Natural killer cell (primary cell): Measurements from ENCODE around the gene CTNNA2. TPM values are rescaled to one million over a fixed set of nuclear protein-coding genes. Genes with fewer than 3 reads are reported as not detected.

Experiments used
- ATAC-seq, 3 donors: fragments of 150-1000 bp in 2 of 3; fragments of 200-7000 bp in 1 of 3; cut with Tn5 transposase; 1 replicate in 1 of 3; 2 replicates in 2 of 3; pipeline ENCODE4 v1.10.0; 2021; ENCODE audit warnings: mild to moderate bottlenecking in 2 of 3, moderate library complexity in 2 of 3
- DNase-seq, 2 donors: peaks; one replicate each; pipeline versions ENCODE4 v3.0.0 to v3.0.0-alpha.2; 2013 to 2021; ENCODE audit warnings: mixed read lengths in 1 of 2
- H3K27ac ChIP-seq: one replicate; pipeline ENCODE4 v1.5.1; 2013; ENCODE audit warnings: mild to moderate bottlenecking, low read length
- H3K27me3 ChIP-seq: one replicate; pipeline ENCODE4 v1.6.1; 2013; ENCODE audit warnings: low read length; ENCODE audit not compliant: control insufficient read depth, insufficient read depth
- H3K36me3 ChIP-seq: one replicate; pipeline ENCODE4 v1.6.1; 2013; ENCODE audit warnings: low read length; ENCODE audit not compliant: control insufficient read depth, insufficient read depth
- H3K4me1 ChIP-seq: one replicate; pipeline ENCODE4 v1.6.1; 2013; ENCODE audit warnings: low read length; ENCODE audit not compliant: control insufficient read depth, insufficient read depth
- H3K4me3 ChIP-seq: one replicate; pipeline ENCODE4 v1.5.1; 2013; ENCODE audit warnings: low read length
- H3K9me3 ChIP-seq: one replicate; pipeline ENCODE4 v1.6.1; 2013; ENCODE audit warnings: low read length; ENCODE audit not compliant: control insufficient read depth, insufficient read depth
- H3K27ac Mint-ChIP-seq, 2 donors: one replicate each; pipeline ENCODE4 v1.8.0; 2022; ENCODE audit warnings: mild to moderate bottlenecking in 2 of 2, mixed read lengths in 2 of 2, moderate library complexity in 1 of 2
- H3K27me3 Mint-ChIP-seq, 2 donors: one replicate each; pipeline ENCODE4 v1.8.0; 2022; ENCODE audit warnings: low read depth in 2 of 2, mixed read lengths in 2 of 2
- H3K36me3 Mint-ChIP-seq: one replicate; pipeline ENCODE4 v1.8.0; 2022; ENCODE audit warnings: mixed read lengths
- H3K4me1 Mint-ChIP-seq, 2 donors: one replicate each; pipeline ENCODE4 v1.8.0; 2022; ENCODE audit warnings: mixed read lengths in 2 of 2
- H3K4me3 Mint-ChIP-seq: one replicate; pipeline ENCODE4 v1.8.0; 2022; ENCODE audit warnings: mild to moderate bottlenecking, moderate library complexity, mixed read lengths
- H3K9me3 Mint-ChIP-seq, 2 donors: one replicate each; pipeline ENCODE4 v1.8.0; 2022; ENCODE audit warnings: mixed read lengths in 2 of 2
- CTCF ChIP-seq: fragments of 200-600 bp; IDR thresholded peaks from one replicate; pipeline ENCODE4 v1.8.0; 2022; ENCODE audit warnings: antibody characterized with exemption
- WGBS: methylation state at CpG from one replicate; pipeline ENCODE4 v1.1.7; 2013; ENCODE audit warnings: missing lambda C conversion rate; ENCODE audit not compliant: insufficient coverage; 5-methylcytosine and 5-hydroxymethylcytosine counted together
- intact Hi-C: fragments of 100-400 bp; cut with micrococcal nuclease; formaldehyde crosslinking; loops from one replicate; pipeline ENCODE4 v1.14.2; 2022
- total RNA-seq, 4 donors: library from RNA; stranded (reverse); fragments of 120-200 nt in 1 of 4; gene quantifications; one replicate each; pipeline versions ENCODE4 v1.2.3 to v1.2.4, GENCODE V29; 2013 to 2022

CTNNA2 gene
- total RNA-seq, 3 donors from 2014 or later (not counting 1 experiment from before 2014, with no cell fraction given): not detected

GRCh38 chr2:79936715-79937114 is 423.9 kb downstream of the CTNNA2 start:
- H3K36me3 ChIP-seq: no peaks in the 10 kb centered on the region
- no peaks in the 10 kb centered on the region for H3K27me3 ChIP-seq
- H3K9me3 ChIP-seq: no peaks in the 10 kb centered on the region
- Mint-ChIP-seq H3K27me3 (no peaks in the 10 kb centered on the region), H3K9me3 (peaks cover 0 to 2% of the 10 kb centered on the region in 2 donors), H3K36me3 (no peaks in the 10 kb centered on the region), H3K27ac (no peak overlapping the region), H3K4me3 (no peak overlapping the region), H3K4me1 (no peaks in the 10 kb centered on the region)
- no peak overlapping the region for H3K4me3 ChIP-seq
- intact Hi-C loops: no loop called here
- H3K27ac ChIP-seq: no peak overlapping the region
- ATAC-seq (no peak), DNase-seq (no peak)
- H3K4me1 ChIP-seq: no peaks in the 10 kb centered on the region
- no CpG with 5 or more reads among the region's 3 CpGs for WGBS
- TF ChIP-seq CTCF: no peak

DNA sequence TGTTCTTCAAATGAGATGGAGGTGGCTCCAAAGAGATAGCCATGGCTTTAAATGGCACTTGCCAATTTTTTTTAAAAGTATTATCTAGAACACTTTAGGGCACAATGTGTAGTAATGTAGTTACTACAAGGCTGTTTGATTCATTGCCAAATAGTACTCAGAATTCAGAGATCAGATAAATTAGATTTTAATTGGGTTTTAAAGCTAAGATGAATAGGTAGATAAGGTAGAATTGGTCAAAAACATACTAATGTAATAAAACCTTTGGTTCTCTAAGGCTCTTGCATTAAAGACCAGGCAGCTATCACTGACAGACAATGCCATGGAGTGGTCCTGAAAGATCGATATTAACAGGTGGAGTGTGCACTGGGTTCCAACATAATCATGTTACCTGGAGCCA is 425.8 kb downstream of the CTNNA2 start:
- no peak for DNase-seq
- no peak overlapping the region for H3K4me3 ChIP-seq
- WGBS: 89% methylated on average over 1 of the region's 1 CpG
- no peaks in the 10 kb centered on the region for H3K27me3 Mint-ChIP-seq
- H3K4me3 Mint-ChIP-seq: no peak overlapping the region
- no peaks in the 10 kb centered on the region for H3K27me3 ChIP-seq
- H3K36me3 ChIP-seq: no peaks in the 10 kb centered on the region
- no peaks in the 10 kb centered on the region for H3K4me1 ChIP-seq
- H3K9me3 ChIP-seq: no peaks in the 10 kb centered on the region
- H3K9me3 Mint-ChIP-seq: peaks cover 0 to 2% of the 10 kb centered on the region in 2 donors
- no peak overlapping the region for H3K27ac Mint-ChIP-seq
- intact Hi-C loops: no loop called here
- no peak overlapping the region for H3K27ac ChIP-seq
- no peaks in the 10 kb centered on the region for H3K36me3 Mint-ChIP-seq
- ATAC-seq: no peak
- TF ChIP-seq CTCF: no peak
- H3K4me1 Mint-ChIP-seq: no peaks in the 10 kb centered on the region

DNA sequence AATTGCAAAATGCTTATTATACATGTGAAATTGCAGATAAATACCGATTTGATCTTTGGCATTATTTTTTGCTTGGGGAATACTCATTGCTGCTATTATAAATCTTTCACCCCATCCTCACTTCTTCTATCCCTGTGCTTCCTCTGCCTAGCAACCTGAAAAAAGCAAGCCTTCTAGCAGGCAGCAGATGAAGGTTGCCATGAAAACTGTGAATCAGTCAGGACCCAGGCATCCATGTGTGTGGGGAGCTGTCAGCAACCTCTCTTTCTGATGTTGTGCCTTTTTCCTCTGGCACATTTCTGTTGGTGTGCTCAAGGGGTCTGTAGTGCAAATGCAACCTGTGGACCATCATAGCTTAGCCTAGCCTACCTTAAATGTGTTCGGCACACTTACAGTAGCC is 427.5 kb downstream of the CTNNA2 start:
- Mint-ChIP-seq H3K36me3 (no peaks in the 10 kb centered on the region), H3K27me3 (no peaks in the 10 kb centered on the region), H3K9me3 (peaks cover 0 to 2% of the 10 kb centered on the region in 2 donors), H3K27ac (no peak overlapping the region), H3K4me1 (no peaks in the 10 kb centered on the region), H3K4me3 (no peak overlapping the region)
- no peaks in the 10 kb centered on the region for H3K4me1 ChIP-seq
- no peaks in the 10 kb centered on the region for H3K9me3 ChIP-seq
- no peak for TF ChIP-seq CTCF
- 90% methylated on average over 2 of the region's 2 CpGs for WGBS
- no peaks in the 10 kb centered on the region for H3K27me3 ChIP-seq
- H3K36me3 ChIP-seq: no peaks in the 10 kb centered on the region
- H3K27ac ChIP-seq: no peak overlapping the region
- intact Hi-C loops: no loop called here
- DNase-seq: no peak
- no peak overlapping the region for H3K4me3 ChIP-seq
- no peak for ATAC-seq

DNA sequence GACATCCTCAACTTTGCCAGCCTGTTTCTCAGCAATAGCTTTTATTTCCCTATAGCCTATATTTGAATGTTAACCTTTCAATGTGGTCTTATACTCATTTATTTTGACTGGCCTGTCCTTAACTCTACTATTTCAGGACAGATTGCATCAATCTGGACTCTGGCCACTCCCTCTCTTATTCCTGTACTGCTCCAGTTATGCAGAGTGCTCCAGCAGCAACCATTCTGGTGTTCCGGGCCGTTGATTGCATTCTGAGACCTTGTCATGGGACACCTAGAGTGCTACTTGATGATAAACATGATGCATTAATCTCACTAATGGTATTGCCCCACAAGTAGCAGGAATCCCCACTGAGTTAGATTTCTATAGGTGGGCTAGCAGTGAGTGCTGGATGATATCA is 428.3 kb downstream of the CTNNA2 start:
- ATAC-seq (no peak), DNase-seq (no peak)
- Mint-ChIP-seq H3K9me3 (peaks cover 0 to 2% of the 10 kb centered on the region in 2 donors), H3K4me3 (no peak overlapping the region), H3K27ac (no peak overlapping the region), H3K4me1 (no peaks in the 10 kb centered on the region), H3K36me3 (no peaks in the 10 kb centered on the region), H3K27me3 (no peaks in the 10 kb centered on the region)
- WGBS: 80% methylated on average over 2 of the region's 2 CpGs
- no peak for TF ChIP-seq CTCF
- Histone ChIP-seq H3K27me3 (no peaks in the 10 kb centered on the region), H3K4me3 (no peak overlapping the region), H3K9me3 (no peaks in the 10 kb centered on the region), H3K27ac (no peak overlapping the region), H3K4me1 (no peaks in the 10 kb centered on the region), H3K36me3 (no peaks in the 10 kb centered on the region)
- intact Hi-C loops: no loop called here
